HL-60 (cell line): ENCODE data around the gene TRMT44.

Experiments
- DNase-seq, 2 experiments: peaks; one replicate each; pipeline ENCODE4 v3.0.0-alpha.2; 2010 to 2020; ENCODE audit warnings: low read depth in 1 of 2, low spot score in 1 of 2
- H3K27ac ChIP-seq: fragments of 250-450 bp; sonication (Bioruptor Pico); replicated peaks from 2 replicates; pipeline ENCODE4 v1.5.1; 2020; ENCODE audit warnings: mild to moderate bottlenecking, moderate library complexity
- H3K27me3 ChIP-seq: fragments of 250-450 bp; sonication (Bioruptor Pico); 2 replicates; pipeline ENCODE4 v1.5.1; 2021; ENCODE audit warnings: mild to moderate bottlenecking, moderate library complexity; ENCODE audit not compliant: insufficient read depth, poor library complexity, severe bottlenecking
- H3K4me3 ChIP-seq: replicated peaks from 2 replicates; pipeline ENCODE4 v1.5.1; 2011; ENCODE audit warnings: mild to moderate bottlenecking, control low read depth, low read length; ENCODE audit not compliant: insufficient read depth
- CTCF ChIP-seq: IDR thresholded peaks from one replicate; pipeline ENCODE4 v1.5.1; 2011; ENCODE audit warnings: low read length, control low read depth, inconsistent platforms; ENCODE audit not compliant: insufficient read depth
- GABPA ChIP-seq: IDR thresholded peaks from 2 replicates; pipeline ENCODE4 v1.6.1; 2012; ENCODE audit warnings: low read depth
- POLR2AphosphoS5 ChIP-seq: IDR thresholded peaks from 2 replicates; pipeline ENCODE4 v1.6.1; 2012; ENCODE audit warnings: low read depth
- REST ChIP-seq: IDR thresholded peaks from 2 replicates; pipeline ENCODE4 v1.6.1; 2012; ENCODE audit warnings: low read depth; ENCODE audit not compliant: insufficient replicate concordance
- SPI1 ChIP-seq: IDR thresholded peaks from 2 replicates; pipeline ENCODE4 v1.6.1; 2012; ENCODE audit warnings: low read depth, mild to moderate bottlenecking, borderline replicate concordance

The TRMT44 gene

DNA sequence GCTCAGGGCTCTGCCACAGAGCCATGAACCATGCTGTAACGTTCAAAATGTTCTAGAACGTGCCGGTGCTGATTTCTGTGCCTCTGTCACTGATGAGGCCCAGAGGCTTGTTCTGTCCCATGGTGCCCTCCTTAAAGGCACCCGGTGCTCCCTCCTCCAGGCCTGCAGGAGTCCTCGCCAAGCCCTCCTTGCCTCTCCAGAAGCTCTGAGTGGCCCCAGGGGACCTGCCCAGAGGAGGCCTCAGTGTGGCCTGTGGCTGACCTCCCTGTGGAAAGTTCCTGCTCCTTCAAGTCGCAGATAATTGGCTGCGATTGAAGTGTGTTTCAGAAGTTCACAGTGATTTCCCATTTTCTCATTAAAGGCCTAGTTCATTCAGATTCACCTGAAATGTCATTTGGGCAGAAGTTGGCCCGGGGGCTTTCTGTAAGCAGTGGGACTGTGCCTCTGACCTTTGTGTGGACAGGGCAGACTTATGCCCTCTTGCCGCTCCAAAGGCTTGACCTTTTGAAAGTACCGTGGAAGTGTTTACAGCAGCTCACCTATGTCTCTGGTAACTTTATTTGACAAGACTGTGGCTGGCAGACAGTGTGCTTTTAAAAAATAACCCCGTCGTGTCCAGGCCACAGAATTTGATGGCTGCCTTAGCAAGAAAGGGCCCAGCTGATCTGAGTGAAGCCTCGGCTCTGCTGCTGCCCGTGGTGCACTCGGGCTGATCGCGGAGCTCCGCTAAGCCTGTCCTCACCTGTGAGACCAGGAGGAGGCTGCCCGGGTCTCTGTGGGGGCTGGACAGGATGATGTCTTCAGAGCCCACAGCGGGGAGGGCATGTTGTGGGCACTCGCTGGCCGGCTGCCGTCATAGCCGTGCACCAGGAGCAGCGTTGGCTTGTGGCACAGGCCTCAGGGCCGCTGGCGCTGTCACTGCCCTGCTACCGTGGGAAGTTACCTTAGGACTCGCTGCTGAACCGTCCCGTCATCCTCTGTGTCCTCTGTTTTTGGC, 25.3 kb downstream of the TRMT44 start:
- TF ChIP-seq POLR2AphosphoS5 (no peak), CTCF (no peak), SPI1 (no peak), GABPA (no peak), REST (no peak)
- Histone ChIP-seq H3K27ac (no peak overlapping the region), H3K4me3 (no peak overlapping the region), H3K27me3 (no peaks in the 10 kb centered on the region)
- DNase-seq, result no peak

DNA sequence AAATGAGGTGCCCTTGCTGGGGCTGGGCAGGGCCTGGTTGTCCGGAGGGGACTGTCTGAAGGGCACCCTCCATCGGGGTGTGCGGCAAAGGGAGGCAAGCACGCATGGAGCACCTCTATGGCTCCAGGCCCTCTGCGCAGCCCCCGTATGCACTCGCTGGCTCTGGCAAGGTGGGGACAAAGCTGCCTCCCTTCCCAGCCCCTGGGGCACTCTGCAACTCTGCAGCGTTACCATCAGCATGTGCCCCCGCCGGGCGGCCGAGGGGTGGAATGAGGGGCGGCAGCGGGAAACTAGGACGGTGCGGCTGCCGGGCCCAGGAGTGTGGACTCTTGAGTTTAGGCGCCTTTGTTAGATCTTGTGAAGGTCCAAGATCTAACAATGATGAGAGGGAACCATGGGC, 26.4 kb downstream of the TRMT44 start:
- H3K27ac ChIP-seq, result no peak overlapping the region
- H3K27me3 ChIP-seq, result no peaks in the 10 kb centered on the region
- no peak for DNase-seq
- no peak overlapping the region for H3K4me3 ChIP-seq
- TF ChIP-seq CTCF (no peak), REST (no peak), SPI1 (no peak), GABPA (no peak), POLR2AphosphoS5 (no peak)

DNA sequence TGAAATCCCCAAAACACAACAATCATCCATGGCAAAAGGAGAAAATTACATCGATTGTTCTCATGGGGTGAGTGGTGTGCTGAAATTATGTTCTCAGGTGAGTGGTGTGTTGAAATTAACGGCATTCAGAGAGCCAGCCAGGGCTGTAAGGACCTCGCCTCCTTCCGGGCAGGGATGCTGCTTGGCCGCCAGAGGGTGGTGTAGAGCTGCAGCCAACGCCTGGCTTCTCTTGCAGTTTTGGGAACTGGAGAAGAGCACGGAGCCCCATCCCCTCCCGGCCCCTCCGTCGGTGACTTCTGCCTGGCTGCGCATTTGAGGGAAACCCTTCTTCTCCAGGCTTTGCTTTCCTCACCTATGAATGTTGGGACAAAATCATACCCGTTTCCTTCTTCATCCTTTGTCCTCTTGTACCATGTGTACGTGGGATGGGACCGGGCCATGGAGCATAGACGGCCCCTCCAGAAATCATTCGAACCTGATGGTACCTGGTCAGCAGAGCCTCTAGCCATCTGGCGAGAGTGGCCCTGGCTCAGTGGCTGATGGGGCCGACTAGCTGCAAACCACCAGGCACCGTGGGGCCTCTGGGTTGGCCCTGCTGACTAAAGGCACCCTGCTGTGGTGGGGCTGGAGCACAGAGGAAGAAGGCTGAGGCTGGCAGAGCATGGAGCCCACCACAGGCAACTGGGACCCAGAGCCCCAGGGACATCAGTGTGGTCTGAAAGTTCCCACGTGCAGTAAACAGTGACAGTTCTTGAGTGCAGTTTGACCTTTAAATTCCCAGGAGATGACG, 28.4 kb downstream of the TRMT44 start:
- peak; percentile 36 to 74 for DNase-seq
- Histone ChIP-seq H3K27ac (no peak overlapping the region), H3K27me3 (no peaks in the 10 kb centered on the region), H3K4me3 (no peak overlapping the region)
- TF ChIP-seq REST (no peak), SPI1 (peak; percentile 31; the same call in 1 of the 2 replicates), CTCF (peak; percentile 95), POLR2AphosphoS5 (no peak), GABPA (no peak)
